A673 (cell line): Measurements from ENCODE around the gene SGCD. TPM values are rescaled to one million over a fixed set of nuclear protein-coding genes. Genes with fewer than 3 reads are reported as not detected.

Experiments used
- BruUV-seq: library from RNA; stranded (reverse); fragments of 400-500 nt; replicated peaks from 2 replicates; lab custom pipeline; 2021; lab: Mats Ljungman, UMichigan
- CTCF ChIA-PET: fragments of 300-600 bp; sonication (Branson Sonifier 250); formaldehyde crosslinking; loops from one replicate; lab custom pipeline; 2022; ENCODE audit warnings: antibody characterized with exemption; lab: Charles Lee
- POLR2A ChIA-PET: fragments of 300-600 bp; sonication (Branson Sonifier 250); formaldehyde crosslinking; loops from one replicate; lab custom pipeline; 2022; ENCODE audit warnings: antibody characterized with exemption; ENCODE audit not compliant: low non-redundant PET; lab: Charles Lee
- DNase-seq: peaks from one replicate; pipeline ENCODE4 v3.0.0-alpha.2; 2015; ENCODE audit warnings: low spot score
- H3K27ac ChIP-seq: fragments of 200-600 bp; sonication (generic); 2 replicates; pipeline ENCODE4 v1.5.1; 2016; ENCODE audit warnings: mixed run types, low read depth, mild to moderate bottlenecking, mixed read lengths, antibody characterized with exemption, low read length; ENCODE audit not compliant: poor library complexity, severe bottlenecking
- H3K27me3 ChIP-seq: fragments of 200-600 bp; sonication (generic); replicated peaks from 2 replicates; pipeline ENCODE4 v1.6.1; 2017; ENCODE audit warnings: mixed run types, low read depth, mild to moderate bottlenecking, mixed read lengths, antibody characterized with exemption, low read length; ENCODE audit not compliant: insufficient read depth, poor library complexity
- H3K36me3 ChIP-seq: fragments of 200-600 bp; sonication (generic); 2 replicates; pipeline ENCODE4 v1.6.1; 2016; ENCODE audit warnings: mixed run types, mild to moderate bottlenecking, mixed read lengths, antibody characterized with exemption, low read length; ENCODE audit not compliant: insufficient read depth, poor library complexity, severe bottlenecking
- H3K4me1 ChIP-seq: fragments of 200-600 bp; sonication (generic); 2 replicates; pipeline ENCODE4 v1.6.1; 2017; ENCODE audit warnings: mixed run types, mild to moderate bottlenecking, mixed read lengths, antibody characterized with exemption, low read length; ENCODE audit not compliant: insufficient read depth, poor library complexity, severe bottlenecking
- H3K4me3 ChIP-seq: fragments of 200-600 bp; sonication (generic); 2 replicates; pipeline ENCODE4 v1.5.1; 2016; ENCODE audit warnings: low read depth, mixed run types, mild to moderate bottlenecking, mixed read lengths, low read length; ENCODE audit not compliant: poor library complexity, severe bottlenecking
- H3K9me3 ChIP-seq: fragments of 200-600 bp; sonication (generic); 2 replicates; pipeline ENCODE4 v1.6.1; 2016; ENCODE audit warnings: mixed run types, low read depth, mild to moderate bottlenecking, mixed read lengths, antibody characterized with exemption, low read length; ENCODE audit not compliant: poor library complexity, severe bottlenecking
- EZH2 ChIP-seq: fragments of 200-600 bp; sonication (generic); IDR thresholded peaks from 2 replicates; pipeline ENCODE4 v1.6.1; 2017; ENCODE audit warnings: borderline replicate concordance, low read depth, mild to moderate bottlenecking, mixed read lengths, antibody characterized with exemption, low read length; ENCODE audit not compliant: poor library complexity, severe bottlenecking
- intact Hi-C: fragments of 100-400 bp; cut with micrococcal nuclease; formaldehyde crosslinking; loops from one replicate; pipeline ENCODE4 v1.10.0; 2022; ENCODE audit not compliant: unreplicated experiment
- total RNA-seq: library from RNA; stranded (reverse); gene quantifications from 2 replicates; pipeline ENCODE4 v1.2.3, GENCODE V29; 2021
- TF ChIP-seq, protein P1 (sequence below): fragments of 300-800, 200-600 bp; sonication (generic); conservative IDR thresholded peaks from 2 replicates; pipeline ENCODE4 v1.5.1; 2017; ENCODE audit warnings: low read depth, mild to moderate bottlenecking, antibody characterized with exemption, low read length, moderate library complexity, mixed read lengths

Gene SGCD
- total RNA-seq, 1 experiment from 2014 or later = 0.17 TPM

DNA sequence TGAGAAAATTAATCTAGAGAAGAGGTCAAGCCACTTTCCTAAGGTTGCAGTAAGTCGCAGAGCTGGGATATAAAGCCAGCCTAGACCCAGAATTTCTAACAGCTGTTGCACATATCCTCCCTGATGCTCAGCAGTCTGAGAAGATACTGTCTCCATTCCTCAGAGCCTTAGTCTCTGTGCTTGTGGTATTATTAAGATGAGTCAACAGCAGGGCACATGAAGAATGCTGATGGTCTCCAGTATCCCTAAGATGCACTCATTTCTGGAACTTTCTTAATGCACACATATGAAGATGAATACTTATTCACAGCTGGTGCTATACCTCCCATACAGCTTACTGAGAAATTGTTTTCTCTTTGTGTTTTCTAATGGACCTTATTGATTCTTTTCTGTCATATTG, 32.5 kb downstream of the SGCD start:
- Histone ChIP-seq H3K4me3 (no peak overlapping the region), H3K27ac (no peak overlapping the region), H3K4me1 (no peaks in the 10 kb centered on the region), H3K9me3 (no peaks in the 10 kb centered on the region), H3K36me3 (no peaks in the 10 kb centered on the region), H3K27me3 (no peaks in the 10 kb centered on the region)
- ChIA-PET CTCF (no interaction called here), POLR2A (no interaction called here)
- DNase-seq = no peak
- intact Hi-C loops = no loop called here
- BruUV-seq = no TSS peak
- TF ChIP-seq EZH2 = no peak
- TF ChIP-seq, protein P1, sequence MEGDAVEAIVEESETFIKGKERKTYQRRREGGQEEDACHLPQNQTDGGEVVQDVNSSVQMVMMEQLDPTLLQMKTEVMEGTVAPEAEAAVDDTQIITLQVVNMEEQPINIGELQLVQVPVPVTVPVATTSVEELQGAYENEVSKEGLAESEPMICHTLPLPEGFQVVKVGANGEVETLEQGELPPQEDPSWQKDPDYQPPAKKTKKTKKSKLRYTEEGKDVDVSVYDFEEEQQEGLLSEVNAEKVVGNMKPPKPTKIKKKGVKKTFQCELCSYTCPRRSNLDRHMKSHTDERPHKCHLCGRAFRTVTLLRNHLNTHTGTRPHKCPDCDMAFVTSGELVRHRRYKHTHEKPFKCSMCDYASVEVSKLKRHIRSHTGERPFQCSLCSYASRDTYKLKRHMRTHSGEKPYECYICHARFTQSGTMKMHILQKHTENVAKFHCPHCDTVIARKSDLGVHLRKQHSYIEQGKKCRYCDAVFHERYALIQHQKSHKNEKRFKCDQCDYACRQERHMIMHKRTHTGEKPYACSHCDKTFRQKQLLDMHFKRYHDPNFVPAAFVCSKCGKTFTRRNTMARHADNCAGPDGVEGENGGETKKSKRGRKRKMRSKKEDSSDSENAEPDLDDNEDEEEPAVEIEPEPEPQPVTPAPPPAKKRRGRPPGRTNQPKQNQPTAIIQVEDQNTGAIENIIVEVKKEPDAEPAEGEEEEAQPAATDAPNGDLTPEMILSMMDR = no peak

DNA sequence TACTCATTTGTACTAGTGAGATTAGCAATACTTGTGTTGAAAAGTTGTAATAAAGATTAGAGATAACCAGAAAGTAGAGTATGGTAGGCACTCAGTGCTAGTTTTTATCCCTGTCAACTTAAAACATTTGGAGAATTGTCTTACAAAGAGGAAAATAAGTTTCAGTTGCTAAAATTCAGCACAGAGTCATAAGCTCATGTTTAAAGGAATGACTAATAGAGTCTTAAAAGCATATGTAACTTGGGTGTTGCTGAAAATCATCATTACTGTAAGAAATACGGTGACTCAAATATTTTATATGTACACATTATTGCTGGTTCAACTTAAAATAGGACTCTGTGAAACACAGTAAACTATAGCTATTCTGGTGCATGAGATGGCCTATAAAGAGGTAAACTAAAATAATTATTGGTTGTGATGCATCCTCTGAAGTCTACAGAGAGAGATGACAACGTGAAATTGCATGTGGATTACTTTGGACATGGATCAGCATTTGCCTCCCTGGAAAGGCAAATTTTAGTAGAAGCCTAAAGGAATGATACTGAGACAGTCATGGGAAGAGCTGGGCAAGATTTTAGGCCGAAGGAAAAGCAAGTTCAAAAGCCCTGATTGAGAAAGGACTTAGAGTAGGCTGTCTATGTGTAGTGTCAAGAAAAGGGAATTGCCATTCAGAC, 34.6 kb downstream of the SGCD start:
- H3K36me3 ChIP-seq = no peaks in the 10 kb centered on the region
- ChIA-PET POLR2A (no interaction called here), CTCF (no interaction called here)
- TF ChIP-seq, protein P1 = no peak
- no peak for TF ChIP-seq EZH2
- H3K4me1 ChIP-seq = no peaks in the 10 kb centered on the region
- intact Hi-C loops = no loop called here
- H3K27ac ChIP-seq = no peak overlapping the region
- DNase-seq = no peak
- no peaks in the 10 kb centered on the region for H3K27me3 ChIP-seq
- BruUV-seq = no TSS peak
- H3K9me3 ChIP-seq = no peaks in the 10 kb centered on the region
- H3K4me3 ChIP-seq = no peak overlapping the region

DNA sequence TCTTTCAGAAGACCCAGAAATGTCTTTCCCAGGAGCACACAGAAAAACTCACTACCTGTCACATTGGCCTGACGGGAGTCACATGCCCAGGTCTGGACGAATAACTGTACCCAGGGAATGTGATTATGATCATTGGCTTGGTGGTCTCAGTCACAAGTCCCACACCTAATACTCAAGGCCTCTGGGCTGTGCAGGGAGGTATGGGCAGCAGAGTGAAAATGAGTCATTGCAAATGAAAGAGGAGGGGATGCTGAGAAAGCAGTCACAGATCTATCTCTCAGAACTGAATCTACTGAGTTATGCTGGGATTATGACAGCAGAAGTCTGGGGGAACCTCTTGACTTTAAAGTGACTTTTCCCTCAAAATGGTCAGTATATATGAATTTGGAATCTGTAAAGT, 36.9 kb downstream of the SGCD start:
- no peak for DNase-seq
- no peaks in the 10 kb centered on the region for H3K4me1 ChIP-seq
- H3K27ac ChIP-seq = no peak overlapping the region
- CTCF ChIA-PET = no interaction called here
- no peaks in the 10 kb centered on the region for H3K9me3 ChIP-seq
- intact Hi-C loops = no loop called here
- POLR2A ChIA-PET = no interaction called here
- no peak overlapping the region for H3K4me3 ChIP-seq
- H3K36me3 ChIP-seq = no peaks in the 10 kb centered on the region
- TF ChIP-seq, protein P1 = no peak
- no peak for TF ChIP-seq EZH2
- BruUV-seq = no TSS peak
- H3K27me3 ChIP-seq = no peaks in the 10 kb centered on the region
